CD14-positive monocyte (primary cell): ENCODE measurements around the gene LORICRIN. TPM values are rescaled to one million over a fixed set of nuclear protein-coding genes. Genes with fewer than 3 reads are reported as not detected.

Experiments
- DNase-seq, 3 donors: peaks; one replicate each; pipeline ENCODE4 v3.0.0-alpha.2; 2011 to 2022
- H2AFZ ChIP-seq: 2 replicates; pipeline ENCODE4 v1.6.0; 2012; ENCODE audit warnings: mild to moderate bottlenecking, low read depth, low read length, inconsistent platforms; ENCODE audit not compliant: insufficient read depth, poor library complexity, severe bottlenecking
- H3K27ac ChIP-seq, 2 donors: 1 replicate in 1 of 2; 2 replicates in 1 of 2; pipeline ENCODE4 v1.5.1; 2012 to 2013; ENCODE audit warnings: low read length in 2 of 2, control low read depth in 1 of 2, inconsistent platforms in 1 of 2, low read depth in 1 of 2, mild to moderate bottlenecking in 1 of 2
- H3K27me3 ChIP-seq, 2 donors: one replicate each; pipeline versions ENCODE4 v1.6.0 to v1.6.1; 2011 to 2013; ENCODE audit warnings: low read length in 2 of 2; ENCODE audit not compliant: control insufficient read depth in 2 of 2, insufficient read depth in 2 of 2
- H3K36me3 ChIP-seq, 2 donors: replicated peaks in 1 of 2; 1 replicate in 1 of 2; 2 replicates in 1 of 2; pipeline versions ENCODE4 v1.5.1 to v1.6.1; 2012 to 2013; ENCODE audit warnings: low read length in 2 of 2, control low read depth in 1 of 2, inconsistent platforms in 1 of 2, mild to moderate bottlenecking in 1 of 2; ENCODE audit not compliant: insufficient read depth in 2 of 2, control insufficient read depth in 1 of 2
- H3K4me1 ChIP-seq, 2 donors: 1 replicate in 1 of 2; 2 replicates in 1 of 2; pipeline versions ENCODE4 v1.5.1 to v1.6.1; 2012 to 2013; ENCODE audit warnings: low read length in 2 of 2, control low read depth in 1 of 2, inconsistent platforms in 1 of 2, mild to moderate bottlenecking in 1 of 2, moderate library complexity in 1 of 2; ENCODE audit not compliant: insufficient read depth in 2 of 2, control insufficient read depth in 1 of 2
- H3K4me2 ChIP-seq: replicated peaks from 2 replicates; pipeline ENCODE3; 2012; ENCODE audit warnings: low read length, moderate library complexity, mild to moderate bottlenecking; ENCODE audit not compliant: poor library complexity, severe bottlenecking; ENCODE audit errors: extremely low read depth
- H3K4me3 ChIP-seq, 3 experiments: fragments of 200-600 bp in 1 of 3; sonication (generic) in 1 of 3; replicated peaks in 1 of 3; 1 replicate in 2 of 3; 2 replicates in 1 of 3; pipeline ENCODE4 v1.5.1; 2011 to 2013; ENCODE audit warnings: low read length in 3 of 3, mild to moderate bottlenecking in 3 of 3, control low read depth in 2 of 3, low read depth in 2 of 3, inconsistent platforms in 1 of 3, moderate library complexity in 1 of 3
- H3K79me2 ChIP-seq: 2 replicates; pipeline ENCODE4 v1.6.0; 2012; ENCODE audit warnings: mild to moderate bottlenecking, control low read depth, inconsistent platforms, low read length, moderate library complexity; ENCODE audit not compliant: insufficient read depth
- H3K9ac ChIP-seq: 2 replicates; pipeline ENCODE4 v1.6.0; 2017; ENCODE audit warnings: low read length, mild to moderate bottlenecking; ENCODE audit not compliant: insufficient read depth, poor library complexity, severe bottlenecking
- H3K9me3 ChIP-seq, 2 donors: replicated peaks in 1 of 2; 1 replicate in 1 of 2; 2 replicates in 1 of 2; pipeline versions ENCODE4 v1.5.1 to v1.6.1; 2012 to 2013; ENCODE audit warnings: low read length in 2 of 2, control low read depth in 1 of 2; ENCODE audit not compliant: control insufficient read depth in 1 of 2, insufficient read depth in 1 of 2
- H4K20me1 ChIP-seq: 2 replicates; pipeline ENCODE4 v1.6.0; 2012; ENCODE audit warnings: mild to moderate bottlenecking, low read length, control low read depth, moderate library complexity; ENCODE audit not compliant: insufficient read depth
- H3K27ac Mint-ChIP-seq, 7 donors: one replicate each; pipeline ENCODE4 v1.8.0; 2020; ENCODE audit warnings: mild to moderate bottlenecking in 7 of 7, mixed read lengths in 7 of 7, moderate library complexity in 6 of 7, inconsistent platforms in 2 of 7
- H3K27me3 Mint-ChIP-seq, 3 donors: one replicate each; pipeline ENCODE4 v1.8.0; 2021 to 2022; ENCODE audit warnings: low read depth in 3 of 3, mild to moderate bottlenecking in 3 of 3, mixed read lengths in 3 of 3, moderate library complexity in 3 of 3, inconsistent platforms in 1 of 3
- H3K36me3 Mint-ChIP-seq, 2 donors: one replicate each; pipeline ENCODE4 v1.8.0; 2020; ENCODE audit warnings: mixed read lengths in 2 of 2, inconsistent platforms in 1 of 2, mild to moderate bottlenecking in 1 of 2
- H3K4me1 Mint-ChIP-seq: one replicate; pipeline ENCODE4 v1.8.0; 2020; ENCODE audit warnings: mild to moderate bottlenecking, mixed read lengths
- H3K4me3 Mint-ChIP-seq, 2 donors: one replicate each; pipeline ENCODE4 v1.8.0; 2020; ENCODE audit warnings: mild to moderate bottlenecking in 2 of 2, mixed read lengths in 2 of 2, moderate library complexity in 1 of 2
- H3K9me3 Mint-ChIP-seq, 7 donors: one replicate each; pipeline ENCODE4 v1.8.0; 2020 to 2022; ENCODE audit warnings: mixed read lengths in 7 of 7, mild to moderate bottlenecking in 6 of 7, moderate library complexity in 6 of 7, inconsistent platforms in 2 of 7
- CTCF ChIP-seq: fragments of 200-600 bp; IDR thresholded peaks from one replicate; pipeline ENCODE4 v1.8.0; 2022; ENCODE audit warnings: antibody characterized with exemption, mild to moderate bottlenecking
- WGBS: methylation state at CpG from one replicate; pipeline ENCODE4 v1.1.5; 2013; ENCODE audit warnings: missing lambda C conversion rate; ENCODE audit not compliant: insufficient coverage; 5-methylcytosine and 5-hydroxymethylcytosine counted together
- intact Hi-C, 2 donors: fragments of 100-400 bp; cut with micrococcal nuclease; formaldehyde crosslinking; loops; one replicate each; pipeline versions ENCODE4 v1.15.0 to v1.15.1; 2023
- polyA plus RNA-seq, 3 donors: library from polyadenylated mRNA; depleted of rRNA in 1 of 3; unstranded in 2 of 3; stranded (reverse) in 1 of 3; fragments of 300-500 nt in 2 of 3; fragments of >200 nt in 1 of 3; fragmentation: Illumina TruSeq in 2 of 3; gene quantifications; 1 replicate in 2 of 3; 2 replicates in 1 of 3; pipeline ENCODE4 v1.2.3, GENCODE V29; 2012 to 2021

The LORICRIN gene
- polyA plus RNA-seq, 3 donors, result not detected

DNA sequence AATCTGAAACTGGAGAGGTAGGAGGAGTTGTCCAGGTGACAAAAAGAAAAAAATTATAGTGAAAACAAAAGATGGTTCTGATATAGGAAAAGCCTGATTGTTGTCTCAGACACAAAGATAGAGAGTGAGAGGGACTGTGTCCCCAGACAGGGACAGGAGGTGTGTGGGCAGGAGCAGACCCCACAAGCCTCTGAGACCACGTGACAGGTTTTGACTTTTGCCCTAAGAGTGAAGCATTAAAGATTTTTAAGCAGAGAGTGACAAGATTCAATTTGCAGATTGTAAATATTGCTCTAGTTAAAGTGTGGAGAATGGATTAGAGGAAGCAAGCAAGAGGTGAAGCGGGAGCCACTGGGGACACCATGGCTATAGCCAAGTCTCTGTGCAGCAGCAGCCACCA lies 31.7 kb upstream of the LORICRIN start:
- H3K27me3 Mint-ChIP-seq, result peaks cover 0 to 24% (median 3%) of the 10 kb centered on the region in 3 donors
- Histone ChIP-seq H3K27ac (no peak overlapping the region), H3K27me3 (peaks cover 0 to 4% of the 10 kb centered on the region in 2 donors), H3K9me3 (no peaks in the 10 kb centered on the region), H3K36me3 (no peaks in the 10 kb centered on the region), H3K79me2 (no peaks in the 10 kb centered on the region), H3K4me1 (peaks cover 26 to 27% of the 10 kb centered on the region in 2 donors), H3K4me3 (no peak overlapping the region), H3K4me2 (no peak overlapping the region), H4K20me1 (no peaks in the 10 kb centered on the region), H2AFZ (no peak overlapping the region), H3K9ac (no peak overlapping the region)
- H3K4me3 Mint-ChIP-seq, result no peak overlapping the region
- H3K9me3 Mint-ChIP-seq, result no peaks in the 10 kb centered on the region
- TF ChIP-seq CTCF, result no peak
- H3K27ac Mint-ChIP-seq, result no peak overlapping the region
- 87% methylated on average over 2 of the region's 2 CpGs for WGBS
- no peak for DNase-seq
- H3K36me3 Mint-ChIP-seq, result no peaks in the 10 kb centered on the region
- H3K4me1 Mint-ChIP-seq, result peaks cover 34% of the 10 kb centered on the region
- intact Hi-C loops, result no loop called here

DNA sequence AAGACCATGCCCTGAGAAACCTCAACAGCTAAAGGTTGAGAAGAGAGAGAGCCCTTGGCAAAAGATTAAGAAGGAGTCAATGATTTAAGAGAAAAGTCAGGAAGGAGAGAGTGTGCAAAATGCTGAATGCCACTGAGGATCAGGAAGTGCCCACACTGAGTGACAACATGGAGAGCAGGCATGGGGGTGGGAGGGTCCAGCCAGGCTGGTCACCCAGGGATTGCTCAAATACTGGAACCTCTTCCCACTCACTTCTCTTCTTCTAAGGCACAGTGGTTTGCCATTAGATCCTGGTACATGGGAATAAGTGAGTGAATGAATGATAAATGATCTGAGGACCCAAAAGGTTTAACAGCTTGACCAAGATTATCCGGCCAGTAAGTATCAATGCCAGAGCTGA lies 31.0 kb upstream of the LORICRIN start:
- H3K79me2 ChIP-seq, result no peaks in the 10 kb centered on the region
- no peaks in the 10 kb centered on the region for H3K36me3 ChIP-seq
- no peak overlapping the region for H3K9ac ChIP-seq
- peaks cover 32 to 34% of the 10 kb centered on the region in 2 donors for H3K4me1 ChIP-seq
- no peaks in the 10 kb centered on the region for H4K20me1 ChIP-seq
- no peak overlapping the region for H3K4me3 ChIP-seq
- no peaks in the 10 kb centered on the region for H3K36me3 Mint-ChIP-seq
- WGBS, result no CpG with 5 or more reads among the region's 1 CpG
- intact Hi-C loops, result no loop called here
- no peaks in the 10 kb centered on the region for H3K9me3 Mint-ChIP-seq
- H3K27ac Mint-ChIP-seq, result no peak overlapping the region
- H2AFZ ChIP-seq, result no peak overlapping the region
- H3K27me3 Mint-ChIP-seq, result peaks cover 0 to 22% (median 3%) of the 10 kb centered on the region in 3 donors
- peaks cover 37% of the 10 kb centered on the region for H3K4me1 Mint-ChIP-seq
- no peak overlapping the region for H3K27ac ChIP-seq
- no peak overlapping the region for H3K4me3 Mint-ChIP-seq
- no peak overlapping the region for H3K4me2 ChIP-seq
- H3K9me3 ChIP-seq, result no peaks in the 10 kb centered on the region
- H3K27me3 ChIP-seq, result peaks cover 0 to 4% of the 10 kb centered on the region in 2 donors
- no peak for TF ChIP-seq CTCF
- DNase-seq, result no peak
